ENCODE measurements around the gene AWAT2. TPM values are rescaled to one million over a fixed set of nuclear protein-coding genes. Genes with fewer than 3 reads are reported as not detected.

AWAT2 gene
- total RNA-seq, 1 donor from 2014 or later, result not detected

- peaks cover 16% of the 10 kb centered on the region for H3K9me3 Mint-ChIP-seq
Observed at GRCh38 chrX:70062076-70062475, 12.3 kb upstream of the AWAT2 start, which contains the start of gene OTUD6A. Gene OTUD6A (plus strand): TSS chrX:70062457. CDS start chrX:70062525, 68 bp downstream.

GRCh38 chrX:70054391-70054790 lies 4.7 kb upstream of the AWAT2 start:
- TF ChIP-seq EZH2phosphoT487 (IDR thresholded peaks at IDR 0.05) (no peak), EZH2 (IDR thresholded peaks at IDR 0.05) (no peak), CTCF (IDR thresholded peaks at IDR 0.05) (no peak)
- H3K27ac Mint-ChIP-seq, result no peak overlapping the region
- no peak overlapping the region for H3K4me3 Mint-ChIP-seq
- H3K4me1 Mint-ChIP-seq, result no peaks in the 10 kb centered on the region
- peaks cover 2% of the 10 kb centered on the region for H3K9me3 Mint-ChIP-seq
- H3K4me2 ChIP-seq, result no peak overlapping the region
- DNase-seq (ENCODE audit: low spot score), result no peak
- H3F3A ChIP-seq (ENCODE audit: low read depth), result no peaks in the 10 kb centered on the region
- no peak overlapping the region for H3K27ac ChIP-seq
- no peak overlapping the region for H3K4me3 ChIP-seq
- H3K4me1 ChIP-seq, result no peaks in the 10 kb centered on the region
- no peaks in the 10 kb centered on the region for H3K27me3 ChIP-seq
- no peaks in the 10 kb centered on the region for H3K36me3 ChIP-seq
- H3K9ac ChIP-seq, result no peak overlapping the region
- H3K9me3 ChIP-seq (ENCODE audit: low read depth), result peaks cover 4% of the 10 kb centered on the region
- H2AFZ ChIP-seq (replicated peaks), result no peak overlapping the region
- peaks cover 2% of the 10 kb centered on the region for H3K27me3 Mint-ChIP-seq (ENCODE audit: insufficient read depth, low read depth)
- no peaks in the 10 kb centered on the region for H3K79me2 ChIP-seq (ENCODE audit: low read depth)
- no peaks in the 10 kb centered on the region for H3K36me3 Mint-ChIP-seq
- H4K20me1 ChIP-seq (ENCODE audit: low read depth), result no peaks in the 10 kb centered on the region

More at GRCh38 chrX:70062076-70062475, 12.3 kb upstream of the AWAT2 start, which contains the start of gene OTUD6A:
- Histone ChIP-seq H3K27ac (no peak within 1 kb of the TSS), H3K4me2 (no peak within 1 kb of the TSS), H3K9ac (no peak within 1 kb of the TSS), H2AFZ (replicated peaks) (no peak within 1 kb of the TSS), H3K79me2 (ENCODE audit: low read depth) (no peaks in the 10 kb centered on the region), H3K27me3 (no peaks in the 10 kb centered on the region), H3K4me1 (no peaks in the 10 kb centered on the region), H3K4me3 (no peak within 1 kb of the TSS), H3K36me3 (no peaks in the 10 kb centered on the region), H4K20me1 (ENCODE audit: low read depth) (no peaks in the 10 kb centered on the region), H3K9me3 (ENCODE audit: low read depth) (peaks cover 4% of the 10 kb centered on the region), H3F3A (ENCODE audit: low read depth) (no peaks in the 10 kb centered on the region)
- Mint-ChIP-seq H3K4me1 (no peaks in the 10 kb centered on the region), H3K27ac (no peak within 1 kb of the TSS), H3K27me3 (ENCODE audit: insufficient read depth, low read depth) (peaks cover 8% of the 10 kb centered on the region), H3K4me3 (no peak within 1 kb of the TSS), H3K36me3 (no peaks in the 10 kb centered on the region)
- TF ChIP-seq EZH2phosphoT487 (IDR thresholded peaks at IDR 0.05), result no peak
- TF ChIP-seq EZH2 (IDR thresholded peaks at IDR 0.05), result no peak
- no peak for TF ChIP-seq CTCF (IDR thresholded peaks at IDR 0.05)
- DNase-seq (ENCODE audit: low spot score), result no peak

- H3K4me1 ChIP-seq, result no peaks in the 10 kb centered on the region
- Mint-ChIP-seq H3K27ac (no peak overlapping the region), H3K9me3 (peaks cover 2% of the 10 kb centered on the region), H3K27me3 (ENCODE audit: insufficient read depth, low read depth) (peaks cover 2% of the 10 kb centered on the region), H3K36me3 (no peaks in the 10 kb centered on the region), H3K4me1 (no peaks in the 10 kb centered on the region), H3K4me3 (no peak overlapping the region)
- H3K27ac ChIP-seq, result no peak overlapping the region
- TF ChIP-seq EZH2phosphoT487 (IDR thresholded peaks at IDR 0.05) (no peak), EZH2 (IDR thresholded peaks at IDR 0.05) (no peak), CTCF (IDR thresholded peaks at IDR 0.05) (no peak)
- DNase-seq (ENCODE audit: low spot score), result no peak
- no peak overlapping the region for H2AFZ ChIP-seq (replicated peaks)
- no peaks in the 10 kb centered on the region for H3F3A ChIP-seq (ENCODE audit: low read depth)
- no peak overlapping the region for H3K9ac ChIP-seq
- no peak overlapping the region for H3K4me3 ChIP-seq
- no peaks in the 10 kb centered on the region for H3K79me2 ChIP-seq (ENCODE audit: low read depth)
- no peak overlapping the region for H3K4me2 ChIP-seq
- no peaks in the 10 kb centered on the region for H4K20me1 ChIP-seq (ENCODE audit: low read depth)
- no peaks in the 10 kb centered on the region for H3K36me3 ChIP-seq
- no peaks in the 10 kb centered on the region for H3K27me3 ChIP-seq
- H3K9me3 ChIP-seq (ENCODE audit: low read depth), result no peaks in the 10 kb centered on the region
Observed at GRCh38 chrX:70052895-70053615, 3.3 kb upstream of the AWAT2 start.
